Endometrium (tissue), 2 donors: ENCODE measurements around the gene ZEB2.

ENCODE experiments used
- FAIRE-seq: peaks from 2 replicates; lab custom pipeline; 2012; peaks lifted over from hg19 to GRCh38; lab: Jason Lieb, UNC
- donor health status: control.
- donor health status: control.

Gene ZEB2

DNA sequence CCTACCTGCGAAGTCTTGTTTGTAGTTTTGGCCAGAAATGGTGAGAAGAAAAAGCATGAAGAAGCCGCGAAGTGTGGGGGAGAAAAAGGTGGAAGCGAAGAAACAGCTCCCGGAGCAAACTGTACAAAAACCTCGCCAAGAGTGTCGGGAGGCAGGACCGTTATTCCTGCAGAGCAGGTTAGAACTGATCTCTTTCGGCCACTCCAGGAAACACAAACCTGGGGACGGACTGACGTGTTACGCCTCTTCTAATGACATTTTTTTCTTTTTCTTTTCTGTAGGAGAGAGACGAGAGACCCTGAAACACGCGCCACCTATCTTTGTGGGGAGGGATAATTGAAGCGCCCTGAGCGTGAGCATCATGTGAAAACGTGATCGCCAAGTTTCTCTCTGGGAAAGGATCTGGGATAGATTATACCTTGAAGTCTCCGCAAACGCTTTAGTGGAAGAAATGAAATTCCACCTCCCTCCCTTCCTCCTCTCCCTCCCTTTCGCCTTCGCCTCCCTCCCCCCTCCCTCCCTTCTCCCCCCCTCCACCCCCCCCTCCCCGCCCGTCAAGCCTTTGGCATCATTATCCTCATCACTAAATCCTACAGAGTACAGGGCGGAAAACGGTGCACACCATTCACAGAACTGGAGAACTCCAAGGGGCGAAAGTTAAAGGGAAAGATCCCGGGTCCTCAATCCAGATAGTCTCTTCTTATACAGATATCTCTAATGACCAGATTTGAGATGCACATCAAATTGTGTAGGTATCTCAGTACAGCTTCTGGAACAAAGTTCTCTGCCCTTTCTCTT lies at the start of gene ZEB2:
Gene ZEB2 (minus strand): TSS at position 186 of the 798 bp plus-strand sequence. CDS start 2,769 bp downstream, outside the sequence.
- FAIRE-seq: peak; percentile 68

DNA sequence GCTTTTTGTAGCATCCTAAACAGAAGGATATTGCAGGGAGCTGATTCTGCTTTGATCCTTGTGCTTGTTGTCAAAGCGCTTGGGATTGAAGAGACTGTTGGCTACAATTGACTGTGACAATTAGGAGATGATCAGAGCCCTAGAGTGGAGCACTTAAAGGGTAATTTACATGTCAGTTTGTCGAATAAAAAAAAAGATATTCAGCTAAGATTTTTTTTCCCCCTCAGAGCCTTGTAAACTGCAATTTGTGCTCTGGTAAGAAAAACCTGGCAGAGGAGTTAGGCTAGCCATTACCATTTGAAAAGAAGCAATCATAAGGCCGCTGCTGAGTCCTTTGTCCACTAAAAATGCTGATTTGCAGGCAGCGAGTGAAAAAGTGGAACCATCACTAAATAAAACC lies 47.8 kb upstream of the ZEB2 start:
- no peak for FAIRE-seq

DNA sequence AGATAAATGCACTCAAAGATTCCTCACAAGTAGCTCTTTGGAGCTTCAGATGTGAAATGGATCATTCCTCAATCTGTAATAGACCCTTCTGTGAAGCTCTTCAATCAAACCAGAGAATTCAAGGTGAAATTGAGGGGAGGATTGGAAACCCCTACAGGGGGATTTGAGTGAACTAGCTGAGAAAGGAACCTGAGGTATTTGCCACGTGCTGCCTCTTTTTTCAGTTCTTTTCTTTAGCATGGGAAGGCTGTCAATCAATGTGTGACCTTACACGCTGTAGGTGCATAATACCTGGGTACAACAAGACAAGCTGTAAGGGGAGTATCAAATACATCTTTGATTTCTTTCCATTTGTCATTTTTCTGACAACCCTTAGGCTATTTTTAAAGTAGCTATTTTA lies 46.5 kb upstream of the ZEB2 start:
- no peak for FAIRE-seq

DNA sequence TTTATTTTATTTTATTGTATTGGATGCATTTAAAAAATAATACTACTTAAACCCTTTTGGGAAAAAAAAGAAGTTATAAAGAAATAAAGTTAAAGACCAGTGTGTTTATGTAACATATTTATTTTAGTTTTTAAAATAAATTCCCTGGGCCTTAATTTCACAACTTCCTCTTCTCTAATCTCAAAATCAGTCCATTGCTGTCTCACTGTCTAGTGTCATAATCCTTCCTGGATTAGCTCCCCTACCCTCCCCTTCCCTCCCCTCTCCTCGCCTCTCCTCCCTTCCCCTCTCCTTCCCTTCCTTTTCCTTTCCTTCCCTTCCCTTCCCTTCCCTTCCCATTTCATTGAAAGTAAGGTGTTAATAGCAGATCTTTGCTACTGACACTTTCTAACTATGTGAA lies 40.3 kb upstream of the ZEB2 start:
- FAIRE-seq: no peak

DNA sequence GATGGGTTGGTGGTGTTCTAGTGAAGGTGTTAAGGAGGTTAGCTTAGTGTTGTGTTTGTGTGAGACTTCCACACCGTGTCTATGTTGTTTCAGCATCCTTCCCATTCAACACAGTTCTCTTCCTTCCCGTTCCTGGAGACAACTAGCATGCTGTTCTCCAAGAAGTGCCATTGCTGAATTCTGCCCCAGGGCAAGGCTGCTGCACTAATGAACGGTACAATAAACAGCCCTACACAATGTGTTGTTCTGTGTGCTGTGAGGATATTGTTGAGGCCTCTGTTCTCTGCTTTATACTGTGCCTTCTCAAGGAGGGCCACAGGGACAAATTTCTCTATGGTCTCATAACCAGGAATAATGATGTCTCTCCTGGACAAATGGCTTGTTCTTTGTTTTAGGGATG lies 39.8 kb upstream of the ZEB2 start:
- no peak for FAIRE-seq

DNA sequence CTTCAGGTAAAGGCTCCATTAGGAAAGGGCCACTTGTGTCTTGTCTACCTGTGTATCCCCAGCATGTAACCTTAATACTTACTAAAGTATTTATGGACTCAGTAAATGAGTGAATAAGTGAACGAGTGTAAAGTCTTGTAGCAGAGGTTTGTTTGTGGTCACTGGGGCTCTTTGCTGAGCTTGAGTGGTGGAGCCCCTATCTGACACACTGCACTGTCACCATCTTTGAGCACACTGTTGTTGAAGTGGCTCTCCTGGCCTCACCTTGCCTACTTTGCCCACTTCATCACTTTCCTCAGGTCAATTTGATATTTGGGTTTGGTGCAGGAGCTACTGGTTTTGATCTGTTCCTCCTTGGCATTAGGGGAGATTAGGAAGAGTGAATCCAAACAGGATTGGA lies 39.3 kb upstream of the ZEB2 start:
- no peak for FAIRE-seq

DNA sequence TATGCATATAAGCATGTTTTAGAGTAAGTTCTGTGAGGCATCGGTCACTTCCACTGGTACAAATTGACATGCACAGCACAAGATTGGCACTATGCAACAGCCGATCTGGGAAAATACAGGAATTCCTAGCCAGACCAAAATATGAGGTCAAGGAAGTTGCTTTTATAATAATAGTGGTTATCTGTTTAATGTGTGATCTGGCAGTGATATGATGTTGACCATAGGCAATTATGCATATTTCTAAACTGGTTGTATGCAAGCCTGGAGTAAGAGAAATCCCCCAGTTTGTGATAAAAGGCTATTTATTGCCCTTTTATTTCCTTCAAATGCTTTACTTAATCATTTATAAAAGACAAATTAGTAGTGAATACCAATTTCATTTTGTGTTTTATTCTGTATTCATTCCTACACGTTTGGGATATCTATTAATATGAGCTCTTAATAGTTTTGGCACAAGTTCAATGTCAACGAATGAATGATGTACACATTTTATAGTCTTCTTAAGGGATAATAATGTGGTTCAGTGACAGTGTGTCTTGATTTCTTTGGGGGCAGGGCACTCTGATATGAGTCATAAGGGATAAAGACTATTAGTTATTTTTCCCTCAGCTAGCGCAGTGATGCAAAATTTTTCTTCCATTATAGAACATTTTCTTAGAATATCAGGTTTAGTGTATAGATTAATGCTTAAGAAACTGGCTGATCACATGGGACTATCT lies 34.7 kb upstream of the ZEB2 start:
- no peak for FAIRE-seq

DNA sequence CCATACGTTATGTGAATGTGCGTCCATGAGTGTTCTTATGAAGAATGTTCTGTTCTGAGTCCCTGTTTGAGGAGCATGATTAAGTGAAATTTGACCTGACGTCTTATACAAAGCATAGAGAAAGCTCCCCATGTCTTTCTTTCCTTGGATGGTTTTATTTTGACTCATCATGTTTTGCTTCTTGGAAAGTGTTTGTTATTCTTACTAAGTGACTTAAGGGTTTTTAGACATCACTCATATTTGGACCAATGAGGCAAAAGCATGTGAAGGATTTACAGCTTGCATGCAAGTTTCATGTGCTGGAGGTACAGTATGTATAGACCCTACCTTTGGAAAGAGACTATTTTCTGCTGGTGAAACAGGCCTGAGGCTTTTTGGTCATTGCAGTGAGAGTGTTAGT lies 33.5 kb upstream of the ZEB2 start:
- no peak for FAIRE-seq

DNA sequence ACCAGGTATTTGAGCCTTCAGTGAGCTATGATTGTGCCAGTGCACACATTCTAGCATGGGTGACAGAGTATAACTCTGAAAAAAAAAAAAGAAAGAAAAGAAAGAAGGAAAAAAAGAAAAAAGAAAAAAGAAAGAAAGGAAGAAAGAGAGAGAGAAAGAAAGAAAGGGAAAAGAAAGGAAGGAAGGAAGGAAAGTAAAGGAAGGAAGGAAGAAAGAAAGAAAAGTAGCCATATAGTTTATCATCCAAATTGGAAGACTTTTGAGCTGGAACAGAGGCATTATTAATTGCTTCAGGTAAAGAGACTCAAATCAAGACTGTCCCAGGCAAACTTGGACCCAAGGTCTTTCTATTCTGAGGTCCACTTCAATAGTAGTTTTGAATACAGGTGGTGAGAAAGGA lies 32.9 kb upstream of the ZEB2 start:
- no peak for FAIRE-seq

DNA sequence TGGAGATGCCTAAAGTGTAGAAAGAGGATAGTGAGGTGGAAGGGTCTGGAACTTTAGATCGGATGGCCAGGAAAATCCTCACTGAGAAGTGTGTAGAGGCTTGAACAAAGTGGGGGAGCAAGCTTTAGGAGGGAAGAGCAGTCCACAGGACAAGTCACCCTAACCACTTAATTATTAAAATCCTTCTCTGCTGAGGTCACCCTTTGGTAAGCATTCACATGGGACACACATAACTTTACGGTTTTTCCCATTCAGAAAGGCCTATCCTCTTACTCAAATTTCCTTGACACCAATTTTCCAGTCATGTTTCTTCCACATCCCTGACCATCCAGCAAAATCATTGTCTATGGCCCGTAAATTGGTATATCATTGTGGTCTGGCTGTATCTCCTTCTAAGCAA lies 31.0 kb upstream of the ZEB2 start:
- no peak for FAIRE-seq

DNA sequence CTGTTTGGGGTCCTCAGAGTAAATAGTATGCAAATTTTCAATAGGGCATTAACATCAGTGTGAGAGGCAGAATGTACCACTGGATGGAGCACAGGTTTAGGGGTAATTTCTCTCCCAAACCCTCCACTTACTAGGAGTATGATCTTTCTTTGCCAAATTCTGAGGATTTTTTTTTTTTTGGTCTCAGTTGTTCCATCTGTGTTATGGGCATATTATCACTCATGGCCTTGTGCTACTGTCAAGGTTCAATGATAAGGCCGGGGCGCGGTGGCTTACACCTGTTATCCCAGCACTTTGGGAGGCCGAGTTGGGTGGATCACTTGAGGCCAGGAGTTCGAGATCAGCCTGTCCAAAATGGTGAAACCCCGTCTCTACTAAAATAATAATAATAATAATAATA lies 30.2 kb upstream of the ZEB2 start:
- no peak for FAIRE-seq

DNA sequence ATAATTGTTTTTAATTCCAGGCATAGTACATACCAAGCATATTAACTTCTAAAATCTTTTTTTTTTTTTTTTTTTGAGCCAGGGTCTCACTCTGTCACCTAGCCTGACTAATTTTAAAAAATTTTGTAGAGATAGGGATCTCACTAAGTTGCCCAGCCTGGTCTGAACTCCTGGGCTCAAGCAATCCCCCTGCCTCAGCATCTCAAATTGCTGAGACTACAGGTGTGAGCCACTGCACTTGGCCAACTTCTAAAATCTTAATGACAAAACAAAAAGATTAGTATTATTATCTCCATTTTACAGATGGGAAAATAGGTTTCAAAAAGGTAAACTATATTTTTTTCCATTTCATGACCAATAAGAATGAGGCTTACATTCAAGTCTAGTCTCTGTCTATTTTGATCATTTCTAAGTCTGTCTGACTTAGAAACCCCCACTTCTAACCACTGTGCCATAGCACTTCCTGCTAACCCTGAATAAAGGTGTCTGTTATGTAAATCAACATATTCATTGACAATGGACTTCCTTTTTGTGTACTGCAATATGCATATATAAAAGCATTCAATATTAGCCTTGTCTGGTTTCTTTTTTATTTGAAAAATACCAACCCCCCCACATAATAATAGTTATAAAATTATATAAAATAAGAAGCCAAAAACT lies 28.7 kb upstream of the ZEB2 start:
- no peak for FAIRE-seq

DNA sequence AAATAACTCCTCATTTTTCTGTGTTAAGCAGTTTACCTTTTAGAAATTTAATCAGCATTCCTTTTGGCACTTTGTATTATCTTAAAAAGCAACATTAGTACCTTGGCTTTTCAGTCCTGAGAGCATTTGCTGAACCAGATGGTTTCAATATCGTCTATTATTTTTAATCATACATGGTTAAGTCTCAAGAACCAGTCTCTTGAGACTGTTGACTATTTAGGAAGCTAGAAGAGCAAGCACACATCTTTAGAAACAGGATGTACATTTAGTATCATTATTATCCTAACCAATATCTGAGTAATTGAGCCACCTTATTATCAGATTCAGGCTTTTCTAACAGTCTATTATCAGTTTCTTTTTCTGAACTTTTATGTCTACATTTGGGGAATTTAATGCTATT lies 28.2 kb upstream of the ZEB2 start:
- no peak for FAIRE-seq

DNA sequence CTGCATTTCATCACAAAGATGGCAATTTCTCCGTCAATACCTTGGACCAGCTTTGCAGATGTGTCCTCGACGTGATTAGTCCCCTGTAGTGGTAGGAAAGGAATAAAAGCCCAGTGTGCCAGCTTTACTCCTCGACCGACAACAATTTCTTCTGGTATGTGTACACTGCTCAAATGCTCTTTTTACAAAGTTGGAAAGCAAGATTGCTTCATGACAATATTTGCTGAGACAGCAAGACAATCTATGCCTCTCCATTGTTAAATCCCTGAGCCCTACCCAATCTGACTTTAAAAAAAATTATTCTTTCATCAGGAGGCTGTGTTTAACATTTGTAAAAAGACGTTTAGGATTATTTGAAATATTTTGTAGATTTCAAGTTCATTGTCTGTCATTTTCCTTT lies 27.6 kb upstream of the ZEB2 start:
- FAIRE-seq: no peak

DNA sequence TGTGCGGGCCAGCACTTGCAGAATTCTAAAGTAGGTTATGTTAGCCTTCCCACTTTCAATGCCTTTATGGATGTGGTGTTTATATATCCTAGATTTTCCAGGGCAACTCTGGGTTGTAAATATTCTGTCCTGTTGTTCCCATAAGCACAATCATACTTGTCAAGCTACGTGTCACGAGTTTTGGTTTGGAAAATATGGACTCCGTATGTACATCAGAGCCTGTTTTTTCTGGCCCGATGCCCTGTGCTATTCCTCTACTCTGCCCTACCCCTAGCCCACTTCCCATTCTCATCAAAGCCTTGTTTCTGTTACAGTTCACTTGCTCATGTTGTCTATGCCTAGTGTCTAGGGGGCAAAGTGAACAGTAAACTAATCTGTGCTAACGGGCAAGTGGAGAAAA lies 27.0 kb upstream of the ZEB2 start:
- FAIRE-seq: no peak

DNA sequence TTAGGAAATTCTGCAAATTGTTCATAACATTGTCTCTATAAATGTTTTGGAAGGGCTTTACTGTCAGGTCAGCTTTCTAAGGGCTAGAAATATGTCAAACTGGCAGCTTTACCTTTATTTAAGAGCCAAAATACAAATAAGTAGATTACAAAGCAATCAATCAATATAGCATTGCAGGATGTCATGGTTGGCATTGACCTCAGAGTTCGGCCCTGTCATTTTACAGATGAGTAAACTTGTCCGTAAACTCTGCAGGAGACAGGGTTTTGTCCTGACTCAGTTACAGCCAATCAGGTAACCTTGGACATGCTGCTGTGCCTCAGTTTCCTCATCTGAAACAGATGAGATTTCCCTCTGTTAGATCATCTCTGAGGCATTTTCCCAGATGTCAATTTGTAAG lies 25.9 kb upstream of the ZEB2 start:
- no peak for FAIRE-seq

DNA sequence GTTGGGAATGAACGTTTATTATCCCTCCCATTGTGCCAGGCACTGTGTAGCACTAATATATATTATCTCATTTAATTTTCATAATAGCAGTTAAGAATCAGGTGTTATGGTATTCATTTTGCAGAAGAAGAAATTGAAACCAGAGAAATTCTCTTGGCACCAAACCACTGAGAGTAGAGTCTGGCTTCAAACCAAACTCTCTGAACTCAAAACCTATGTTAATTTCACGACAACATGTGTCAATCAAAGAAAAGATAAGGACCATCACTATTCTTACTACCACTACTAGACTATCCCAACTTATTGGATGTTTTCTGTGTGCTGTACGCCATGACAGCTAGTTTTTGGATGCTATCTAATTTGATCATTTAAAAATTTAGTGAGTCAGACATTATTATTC lies 24.1 kb upstream of the ZEB2 start:
- FAIRE-seq: no peak

DNA sequence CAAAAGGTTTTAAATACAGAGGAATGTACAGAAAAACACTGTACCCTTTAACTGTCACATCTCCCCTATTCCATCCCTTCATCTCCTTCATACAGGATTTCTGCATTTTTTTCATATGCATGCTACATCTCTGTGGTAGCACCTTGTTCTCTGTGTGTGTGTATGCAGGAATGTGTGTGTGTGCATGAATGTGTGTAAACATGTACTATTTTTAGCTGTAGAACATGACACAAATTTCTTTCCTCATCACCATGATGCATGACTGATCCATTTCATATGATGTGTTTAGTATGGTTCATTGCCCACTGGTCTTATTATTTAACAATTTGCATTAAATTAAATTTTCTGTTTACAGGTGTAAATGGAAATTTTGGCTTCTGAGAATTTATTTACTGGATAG lies 21.5 kb upstream of the ZEB2 start:
- FAIRE-seq: no peak

DNA sequence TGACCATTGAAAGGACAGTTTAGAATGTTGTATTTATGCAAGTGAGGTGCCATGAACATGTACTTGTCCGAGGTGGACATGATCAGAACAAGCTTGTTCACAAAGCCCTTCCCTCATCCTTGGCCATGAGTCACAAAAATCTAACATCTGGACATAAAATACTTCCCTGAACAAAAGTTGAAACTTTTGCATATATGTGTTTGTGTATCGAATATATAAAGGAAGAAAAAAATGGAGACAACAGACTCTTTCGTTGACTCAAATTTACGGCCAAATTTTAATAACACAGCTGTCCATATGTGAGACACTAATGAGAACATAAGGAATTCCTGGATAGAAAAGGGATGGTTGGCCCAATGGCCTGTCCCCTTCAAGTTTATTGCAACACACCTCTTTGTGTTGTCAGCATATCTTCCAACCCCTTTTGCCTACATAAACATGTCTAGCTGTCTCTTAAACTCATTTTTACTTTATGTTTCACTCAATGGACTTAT lies 19.4 kb upstream of the ZEB2 start:
- no peak for FAIRE-seq

DNA sequence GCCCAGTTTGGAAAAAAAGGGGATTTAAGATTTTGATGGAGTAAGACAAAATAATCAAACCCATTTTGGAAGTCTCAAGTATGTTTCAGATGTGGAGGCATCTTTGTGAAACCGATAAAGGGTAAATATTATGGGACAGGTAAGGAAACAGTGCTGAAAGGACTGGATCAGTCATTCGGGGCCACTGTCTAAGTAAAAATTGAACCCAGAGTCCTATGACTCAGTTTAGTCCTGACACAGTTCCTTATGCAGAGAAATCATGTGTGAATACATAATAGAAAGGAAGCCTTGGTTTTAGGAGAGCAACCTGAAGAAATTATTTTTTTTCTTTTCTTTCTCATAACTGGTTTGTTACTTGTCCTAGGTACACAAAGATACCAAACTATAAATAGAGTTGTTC lies 15.4 kb upstream of the ZEB2 start:
- no peak for FAIRE-seq

DNA sequence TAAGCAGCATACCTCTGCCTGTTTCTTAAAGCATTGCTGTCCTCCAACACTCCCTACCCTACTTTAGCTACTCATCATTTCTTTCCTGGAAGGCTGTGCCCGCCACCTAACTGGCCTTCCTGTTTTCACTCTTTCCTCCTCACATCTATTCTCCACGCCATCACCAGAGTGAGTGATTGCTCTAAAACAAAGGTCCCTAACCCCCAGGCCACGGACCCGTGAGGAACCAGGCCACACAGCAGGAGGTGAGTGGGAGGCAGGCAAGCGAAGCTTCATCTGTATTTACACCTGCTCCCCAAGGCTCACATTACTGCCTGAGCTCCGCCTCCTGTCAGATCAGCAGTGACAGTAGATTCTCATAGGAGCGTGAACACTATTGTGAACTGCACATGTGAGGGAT lies 13.3 kb upstream of the ZEB2 start:
- no peak for FAIRE-seq

DNA sequence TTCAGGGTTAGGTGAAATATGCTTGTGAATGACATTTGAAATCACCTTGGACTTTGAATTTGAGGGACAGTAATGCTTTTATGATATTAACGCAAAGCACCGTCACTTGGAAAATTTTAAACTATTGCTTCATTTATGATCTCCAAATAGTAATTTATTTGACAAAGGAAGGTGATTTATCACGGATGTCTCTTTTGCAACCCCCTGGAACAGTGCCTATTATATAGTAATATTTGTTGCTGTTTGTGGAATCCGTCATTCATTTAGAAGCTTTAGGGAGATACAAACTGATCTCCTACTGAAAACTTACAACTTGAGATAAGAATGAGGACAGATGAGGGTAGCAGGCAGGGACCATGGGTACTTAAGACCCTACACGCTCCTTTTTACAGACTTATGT lies 10.7 kb upstream of the ZEB2 start:
- no peak for FAIRE-seq

DNA sequence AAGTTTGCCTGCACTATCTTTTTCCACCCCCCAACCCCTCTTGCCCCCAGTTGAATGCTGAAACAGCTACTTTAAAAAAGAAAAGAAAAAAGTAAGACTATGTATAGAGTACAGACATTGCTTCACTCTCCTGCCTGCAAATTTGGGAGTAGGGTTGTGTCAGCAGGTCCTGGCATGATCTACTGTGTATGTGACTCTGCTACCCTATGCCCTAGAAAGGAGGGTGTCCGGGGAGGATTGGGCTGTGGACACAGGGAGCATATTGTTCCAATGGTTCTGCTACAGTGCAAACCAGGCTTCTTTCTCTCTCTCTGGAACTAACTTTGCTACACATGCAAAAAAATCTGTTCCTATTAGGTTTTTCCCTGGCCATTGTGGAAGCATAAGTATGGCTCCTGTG lies 9.9 kb upstream of the ZEB2 start:
- no peak for FAIRE-seq
